HG03066 (cell line): ENCODE results near the gene MYO18A.
"Not testable (repeated sequence)": the region's sequence is repeated elsewhere in the genome, so short reads cannot be mapped to it uniquely, and the experiment has no call there.

Source experiments
- ATAC-seq: cut with Tn5 transposase; IDR thresholded peaks from one replicate; pipeline ENCODE4 v1.9.1; 2021; ENCODE audit warnings: low read depth; ENCODE audit not compliant: unreplicated experiment

MYO18A gene

DNA sequence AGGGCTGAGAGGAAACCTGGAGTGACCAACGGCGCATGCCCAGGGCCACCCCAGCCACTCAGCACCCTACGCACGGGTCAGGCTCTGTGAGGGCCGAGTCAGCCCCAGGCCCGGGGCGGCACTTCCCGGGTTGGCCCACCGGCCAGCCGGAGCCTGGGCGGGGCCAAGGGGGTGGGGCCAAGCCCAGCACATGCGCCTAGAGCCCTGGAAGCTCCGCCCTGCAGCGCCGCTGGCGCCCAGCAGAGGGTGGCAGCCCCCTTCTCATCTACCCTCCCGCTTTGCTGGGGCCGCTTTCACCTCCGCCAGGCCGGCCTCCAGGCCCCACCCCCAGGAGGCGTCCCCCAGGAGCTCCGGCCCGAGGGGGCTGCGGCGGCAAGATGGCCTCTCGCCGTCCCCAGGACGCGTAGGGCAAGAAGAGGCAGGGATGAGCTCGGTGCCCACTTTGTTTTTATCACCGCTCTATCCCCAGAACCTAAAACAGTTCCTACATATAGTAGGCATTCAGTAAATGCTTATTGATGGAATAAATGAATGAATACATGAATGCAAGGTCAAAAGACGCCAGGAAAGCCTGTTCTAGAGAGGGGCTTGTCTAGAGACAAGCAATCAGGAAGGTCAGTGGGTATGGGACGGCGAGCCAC, 31.3 kb downstream of the MYO18A start:
- peak; percentile 74 for ATAC-seq

DNA sequence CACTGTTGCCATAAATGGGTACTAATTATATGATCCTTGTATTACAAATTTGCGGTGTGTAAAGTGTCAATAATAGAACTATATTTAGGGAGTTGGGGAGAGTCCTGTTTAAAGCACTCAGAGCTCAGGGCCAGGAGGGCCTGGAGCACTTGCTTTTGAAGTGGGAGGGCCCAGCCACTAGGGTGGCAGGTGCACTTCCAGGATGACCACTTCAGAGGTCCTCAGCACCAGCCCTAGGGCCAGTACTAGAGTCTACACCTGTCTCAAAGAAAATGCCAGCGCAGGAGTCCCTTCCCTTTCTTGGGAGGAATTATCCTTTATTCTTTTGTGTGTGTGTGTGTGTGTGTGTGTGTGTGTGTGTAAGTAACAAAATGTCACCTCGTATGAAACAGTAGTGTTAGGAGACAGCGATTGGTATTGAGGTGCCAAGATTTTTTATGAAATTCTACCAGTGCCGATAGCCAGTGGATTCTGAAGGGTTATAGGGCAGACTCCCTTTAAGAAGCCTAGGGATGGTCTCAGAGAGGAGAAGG, 31.9 kb downstream of the MYO18A start:
- no peak for ATAC-seq

DNA sequence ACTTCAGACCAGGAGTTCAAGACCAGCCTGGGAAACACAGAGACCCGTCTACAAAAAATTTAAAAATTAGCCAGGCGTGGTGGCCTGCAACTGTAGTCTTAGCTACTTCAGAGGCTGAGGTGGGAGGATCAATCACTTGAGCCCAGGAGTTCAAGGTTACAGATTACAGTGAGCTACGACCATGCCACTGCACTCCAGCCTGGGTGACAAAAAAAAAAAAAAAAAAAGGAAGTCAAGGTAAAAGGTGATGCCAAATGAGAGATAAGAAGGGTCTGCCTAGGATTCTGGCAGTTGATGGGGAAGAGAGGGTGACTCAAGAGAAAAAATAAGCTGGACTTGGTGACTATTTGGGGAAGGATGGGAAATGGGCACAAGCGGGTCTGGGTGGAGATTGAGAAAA, 32.5 kb downstream of the MYO18A start:
- ATAC-seq, result no peak

DNA sequence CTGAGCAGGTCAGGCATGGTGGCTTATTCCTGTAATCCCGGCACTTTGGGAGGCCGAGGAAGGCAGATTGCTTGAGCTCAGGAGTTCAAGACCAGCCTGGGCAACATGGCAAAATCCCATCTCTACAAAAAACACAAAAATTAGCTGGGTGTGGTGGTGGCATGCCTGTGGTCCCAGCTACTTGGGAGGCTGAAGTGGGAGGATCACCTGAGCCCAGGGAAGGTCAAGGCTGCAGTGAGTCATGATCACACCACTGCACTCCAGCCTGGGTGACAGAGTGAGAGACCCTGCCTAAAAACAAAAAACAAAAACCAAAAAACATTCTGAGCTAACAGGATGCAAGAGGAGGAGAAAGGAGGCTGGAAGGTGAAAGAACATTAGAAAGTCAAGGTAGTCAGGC, 33.0 kb downstream of the MYO18A start:
- ATAC-seq, result not testable (repeated sequence)

DNA sequence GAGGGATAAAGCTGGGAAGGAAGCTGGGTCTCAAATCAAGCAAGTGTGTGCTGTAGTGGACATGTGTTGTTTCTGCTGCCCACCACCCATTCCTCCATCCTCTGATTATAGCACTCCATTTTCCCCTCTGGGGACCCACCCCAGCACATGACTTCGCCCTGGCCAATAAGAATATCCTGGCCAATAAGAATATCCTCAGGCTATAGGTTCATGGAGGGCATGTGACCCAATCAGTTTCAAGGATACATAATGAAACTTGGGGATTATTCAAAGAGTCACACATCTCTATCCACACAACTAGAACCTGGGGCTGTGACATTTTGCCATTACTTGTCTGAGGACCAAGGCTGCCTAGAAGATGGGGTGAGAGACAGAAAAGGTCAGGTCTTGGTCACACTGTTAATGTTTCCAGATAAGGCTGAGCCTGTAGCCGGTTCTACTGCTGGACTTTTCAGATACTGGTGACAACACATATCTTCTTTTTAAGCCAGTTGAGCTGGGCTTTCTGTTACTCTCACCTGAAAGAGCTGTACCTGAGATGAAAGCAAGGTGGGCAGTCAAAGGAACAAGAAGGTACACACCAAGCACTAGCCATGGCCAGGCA, 33.7 kb downstream of the MYO18A start:
- ATAC-seq, result no peak

DNA sequence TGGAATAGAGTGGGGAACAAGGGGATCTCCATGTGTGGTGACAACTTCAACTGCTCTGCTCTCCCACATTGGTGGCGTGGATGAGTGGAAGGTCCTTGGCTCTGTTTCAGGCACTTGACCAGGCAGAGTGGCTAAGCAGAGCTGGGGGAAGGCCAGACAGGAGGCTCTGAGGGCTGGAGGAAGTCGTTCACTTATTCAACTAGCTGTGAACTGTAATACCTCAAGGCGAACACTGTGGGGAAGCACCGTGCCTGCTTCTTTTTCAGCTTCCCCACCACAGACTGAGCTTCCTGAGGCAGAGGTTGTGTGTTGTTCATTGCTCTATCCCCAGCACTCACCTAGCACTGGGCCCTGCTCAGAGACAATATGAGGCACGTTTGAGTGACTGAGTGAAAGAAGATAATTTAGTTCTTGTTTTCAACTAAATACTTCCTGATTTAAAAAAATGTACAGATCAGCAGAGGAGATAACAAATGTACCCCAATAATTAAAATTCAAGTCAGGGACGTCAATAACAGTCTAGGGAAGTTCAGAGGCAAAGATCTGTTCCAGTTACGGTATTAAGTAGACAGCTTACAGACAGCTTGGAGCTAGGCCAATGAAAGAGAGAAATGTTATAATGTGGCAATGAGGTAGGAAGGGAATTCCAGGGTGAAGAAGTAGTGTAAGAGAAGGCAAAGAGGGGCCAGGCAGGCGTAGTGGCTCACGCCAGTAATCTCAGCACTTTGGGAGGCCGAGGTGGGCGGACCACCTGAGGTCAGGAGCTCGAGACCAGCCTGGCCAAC, 34.7 kb downstream of the MYO18A start:
- ATAC-seq, result no peak

DNA sequence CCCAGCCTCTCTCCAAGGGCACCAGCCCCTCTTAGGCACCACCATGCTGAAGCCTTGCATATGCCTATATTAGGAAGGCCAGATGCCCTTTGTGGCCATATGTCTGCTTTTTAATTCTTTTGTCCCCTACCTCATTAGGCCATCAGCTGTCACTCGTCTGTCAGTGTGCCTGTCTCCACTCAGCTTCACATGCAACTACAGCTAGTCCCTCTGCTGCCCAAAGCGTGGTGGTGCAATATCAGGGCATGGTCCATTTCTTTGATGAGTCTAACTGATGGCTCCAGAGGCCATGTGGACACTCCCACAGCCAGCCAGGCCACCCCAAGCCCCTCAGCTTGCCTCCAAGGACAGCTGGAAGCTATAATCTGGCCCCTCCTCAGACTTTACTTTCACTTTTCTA, 36.3 kb downstream of the MYO18A start:
- no peak for ATAC-seq

DNA sequence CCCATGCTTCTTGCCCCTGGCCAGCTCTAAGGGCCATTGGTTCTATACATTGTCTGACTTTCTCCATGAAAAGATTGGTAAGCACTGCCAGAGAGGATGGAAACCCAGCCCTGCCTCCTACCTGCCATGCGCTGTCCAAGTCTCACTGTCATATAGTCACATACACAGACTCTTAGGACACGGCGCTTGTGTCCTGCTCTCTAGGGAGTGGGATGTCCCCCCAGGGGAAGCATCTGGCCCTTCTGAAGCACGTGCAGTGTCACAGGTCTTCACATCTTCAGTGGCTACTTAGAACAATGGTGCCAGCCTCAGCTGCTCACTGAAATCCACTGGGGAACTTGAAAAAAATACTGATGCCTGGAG, 38.7 kb downstream of the MYO18A start:
- no peak for ATAC-seq

DNA sequence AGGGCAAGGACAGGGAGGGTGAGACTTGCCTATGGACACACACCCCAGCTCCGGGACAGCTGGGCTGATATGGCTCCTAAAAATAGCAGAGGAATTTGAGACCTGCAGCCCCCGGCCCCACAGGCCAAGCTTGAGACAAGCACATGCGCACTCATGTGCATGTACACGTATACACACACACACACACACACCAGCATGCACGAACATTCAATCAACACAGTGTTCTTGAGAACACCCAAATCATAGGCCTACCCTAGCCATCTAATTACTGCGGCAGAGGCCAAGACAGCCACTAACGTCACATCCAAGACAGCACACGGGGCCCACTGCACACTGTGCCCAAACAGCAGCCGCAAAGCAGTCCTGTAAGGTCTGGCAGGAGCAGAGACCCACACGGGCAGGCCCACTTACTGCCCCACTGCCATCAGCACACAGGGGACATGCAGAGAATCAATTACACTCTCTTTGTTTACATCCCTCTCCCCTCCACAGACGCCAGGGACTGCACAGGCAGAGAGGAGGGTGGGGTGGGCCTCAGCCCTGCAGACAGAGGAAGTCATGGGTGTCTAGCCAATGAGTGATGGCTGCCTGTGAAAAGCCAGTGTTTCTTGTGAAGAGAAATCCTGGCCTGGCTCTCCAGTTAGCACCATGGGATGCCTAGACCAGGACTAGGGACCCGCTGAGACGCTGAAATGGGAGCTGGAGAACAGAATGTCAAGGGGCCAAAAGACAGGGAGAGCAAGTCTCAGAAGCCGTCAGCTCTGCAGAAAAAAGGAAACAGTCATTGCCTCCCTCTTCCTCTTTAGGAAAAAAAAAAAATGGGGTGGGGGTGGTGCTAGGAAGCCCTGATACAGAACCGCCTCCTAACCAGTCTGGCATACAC, 39.3 kb downstream of the MYO18A start:
- no peak for ATAC-seq

DNA sequence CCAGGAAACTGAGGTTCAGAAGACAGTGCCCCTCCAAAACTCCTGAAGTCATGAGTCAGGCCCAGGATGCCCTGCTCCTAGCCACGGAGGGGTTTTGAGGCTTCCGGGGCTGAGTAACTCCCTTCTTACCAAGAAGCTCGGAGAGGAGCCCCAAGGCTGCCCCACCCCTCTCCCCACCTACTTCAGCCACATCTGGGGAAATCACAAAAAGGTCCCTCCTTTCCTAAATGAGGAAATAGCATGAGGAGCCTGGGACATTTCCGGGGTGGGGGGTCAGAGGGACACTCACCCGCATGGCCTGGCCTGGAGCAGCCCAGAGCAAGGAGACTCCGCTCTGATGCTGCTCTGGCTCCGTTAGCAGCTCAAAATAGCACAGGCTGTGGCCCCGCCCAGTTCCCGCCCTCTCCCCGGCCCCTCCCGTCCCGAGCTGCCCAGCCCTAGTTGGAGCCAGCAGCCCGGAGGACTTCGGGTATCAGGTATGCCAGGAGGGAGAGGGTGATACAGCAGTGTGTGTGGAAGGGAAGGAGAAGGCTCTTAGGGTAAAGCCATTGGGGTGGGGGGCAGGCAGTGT, 40.1 kb downstream of the MYO18A start:
- peak; percentile 53 for ATAC-seq

DNA sequence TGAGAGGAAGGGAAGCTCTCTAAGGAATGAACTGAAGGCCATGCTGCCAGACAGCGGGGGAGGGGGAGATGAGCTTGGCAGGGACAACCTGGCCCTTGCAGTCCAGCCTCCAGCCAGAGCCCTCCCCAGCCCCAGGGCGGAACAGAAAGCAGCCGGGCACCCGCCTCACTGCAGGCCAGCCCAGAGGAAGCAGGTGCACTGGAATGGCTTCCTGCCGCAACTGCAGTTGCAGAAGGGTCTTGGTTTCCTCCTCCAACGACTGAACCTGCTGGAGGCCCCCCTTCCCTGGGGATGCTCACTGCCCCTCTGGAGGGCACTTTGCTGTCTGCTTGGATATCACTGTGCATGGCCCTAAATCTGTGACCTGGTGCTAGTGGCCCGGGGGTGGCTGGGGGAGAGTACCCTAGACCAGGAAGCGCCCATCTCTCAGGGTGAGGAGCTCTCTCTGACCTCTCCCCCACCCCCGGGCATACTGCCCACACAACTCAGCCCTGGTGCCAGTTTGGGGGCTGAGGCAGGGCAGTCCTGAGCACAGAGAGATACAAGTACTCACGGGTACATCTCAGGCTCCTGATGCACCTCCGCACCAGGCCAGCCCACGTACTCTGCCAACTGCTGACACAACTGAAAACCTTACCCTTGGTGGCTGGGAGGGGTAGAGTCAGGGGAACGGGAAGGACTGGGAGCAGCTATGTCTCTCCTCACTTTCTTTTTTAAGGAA, 41.1 kb downstream of the MYO18A start:
- ATAC-seq, result peak; percentile 35

DNA sequence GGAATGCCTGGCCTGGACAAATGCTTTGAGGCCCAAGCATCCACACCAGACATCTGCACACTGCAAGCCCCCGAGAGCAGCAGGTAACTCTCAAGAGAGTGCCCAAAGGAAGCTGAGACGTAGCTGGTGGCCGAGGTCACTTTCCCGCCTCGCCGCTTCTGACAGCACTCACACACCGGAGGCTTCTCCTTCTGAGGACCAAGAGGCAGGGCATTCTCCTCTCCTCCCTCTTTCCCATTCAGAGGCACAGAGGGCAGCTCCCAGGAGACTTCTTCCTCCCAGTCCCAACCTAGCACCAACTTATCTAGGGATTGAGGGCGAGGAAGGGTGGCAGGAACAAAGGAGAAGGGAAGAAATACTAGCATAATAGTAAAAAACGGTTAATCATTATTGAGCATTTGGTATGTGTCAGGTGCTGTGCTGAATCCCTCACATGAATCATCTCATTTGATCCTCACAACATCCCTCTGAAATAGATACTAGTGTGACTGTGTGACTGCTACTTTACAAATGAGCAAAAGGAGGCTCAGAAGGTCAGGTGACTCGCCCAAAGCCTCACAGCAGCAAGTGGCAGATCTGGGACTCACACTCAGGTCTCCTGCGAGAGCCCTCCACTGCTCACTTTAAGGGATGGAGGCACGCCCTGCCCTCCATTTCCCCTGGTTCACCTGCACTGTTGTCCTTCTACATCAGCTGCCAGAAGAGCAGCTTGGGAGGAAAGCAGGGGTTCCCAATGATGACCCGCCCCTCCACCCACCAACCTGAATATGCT, 41.8 kb downstream of the MYO18A start:
- ATAC-seq, result no peak

DNA sequence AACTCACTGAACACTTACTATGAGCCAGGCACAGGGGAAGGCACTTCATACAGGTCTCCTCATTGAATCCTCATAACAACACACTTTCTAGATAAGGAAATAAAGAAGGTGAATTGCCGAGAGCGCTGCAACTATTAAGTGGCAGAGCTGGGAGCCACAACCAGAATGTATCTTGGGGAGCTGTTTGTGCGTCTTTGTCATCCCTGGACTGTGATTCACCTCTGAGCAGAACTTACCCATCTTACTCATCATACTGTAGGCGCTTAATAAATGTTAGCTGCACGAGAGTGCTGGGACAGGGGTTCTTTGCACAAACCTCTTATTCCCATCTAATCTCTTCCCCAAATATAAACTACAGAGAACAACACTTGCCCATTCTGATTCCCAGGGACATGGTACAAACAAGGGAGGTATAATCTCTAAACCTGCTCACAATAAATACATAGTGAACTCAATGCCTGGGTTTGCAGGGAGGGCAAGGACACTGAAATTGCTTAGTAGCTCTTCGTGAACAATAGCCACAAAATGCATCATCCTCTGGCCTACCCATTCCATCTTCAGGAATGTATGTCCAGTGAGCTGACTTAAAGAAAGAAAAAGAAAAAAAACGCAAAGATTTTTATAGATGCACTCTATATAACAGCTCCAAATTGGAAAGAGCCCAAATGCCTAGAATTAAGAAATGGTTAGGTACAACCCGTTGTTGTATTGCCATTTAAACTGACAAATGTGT, 43.0 kb downstream of the MYO18A start:
- no peak for ATAC-seq

DNA sequence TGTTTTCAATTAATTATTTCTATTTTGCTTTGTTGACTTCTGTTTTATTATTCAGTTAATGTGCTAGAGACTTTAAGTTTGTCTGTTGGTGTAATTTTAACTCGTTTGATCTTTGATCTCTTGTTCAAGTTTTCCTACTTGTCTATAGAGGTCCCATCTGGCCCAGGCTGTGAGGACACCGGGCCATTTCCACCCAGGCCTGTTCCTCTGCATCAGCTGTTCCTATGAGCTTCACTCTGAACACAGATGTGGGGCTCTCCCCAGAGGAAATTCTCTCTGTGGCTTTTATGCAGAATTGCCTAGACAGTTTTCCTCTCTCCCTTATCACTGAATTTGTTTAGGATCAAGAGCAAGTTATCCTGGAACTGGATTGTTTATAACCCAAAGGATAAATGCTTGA, 44.7 kb downstream of the MYO18A start:
- no peak for ATAC-seq

DNA sequence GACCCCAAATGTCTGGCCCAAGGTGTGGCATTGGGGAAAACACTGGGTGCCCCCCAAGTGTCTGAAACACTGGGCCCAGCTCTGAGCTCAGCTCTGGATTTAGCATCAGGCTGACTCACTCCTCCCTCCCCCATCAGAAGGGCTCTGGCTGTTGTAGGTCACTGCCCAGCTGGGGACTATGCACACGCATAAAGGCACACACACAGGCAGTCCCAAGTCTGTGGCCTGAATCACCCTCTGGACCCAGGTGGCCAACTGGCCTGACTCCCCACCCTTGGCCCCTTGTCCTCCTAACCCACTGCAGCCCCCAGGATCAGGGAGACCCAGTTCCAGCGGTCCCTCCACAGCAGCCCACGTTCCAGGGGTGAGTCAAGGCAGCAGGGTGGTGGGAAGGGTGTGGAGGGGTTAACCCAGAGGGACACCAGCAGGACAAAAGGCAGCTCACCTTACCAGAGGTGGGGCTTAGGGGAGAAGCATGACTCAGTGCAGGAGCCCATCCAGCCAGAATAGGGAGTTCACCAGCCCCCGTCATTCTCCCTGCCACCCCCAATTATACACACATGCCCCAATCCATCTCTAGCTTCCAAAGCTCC, 47.0 kb downstream of the MYO18A start:
- no peak for ATAC-seq

DNA sequence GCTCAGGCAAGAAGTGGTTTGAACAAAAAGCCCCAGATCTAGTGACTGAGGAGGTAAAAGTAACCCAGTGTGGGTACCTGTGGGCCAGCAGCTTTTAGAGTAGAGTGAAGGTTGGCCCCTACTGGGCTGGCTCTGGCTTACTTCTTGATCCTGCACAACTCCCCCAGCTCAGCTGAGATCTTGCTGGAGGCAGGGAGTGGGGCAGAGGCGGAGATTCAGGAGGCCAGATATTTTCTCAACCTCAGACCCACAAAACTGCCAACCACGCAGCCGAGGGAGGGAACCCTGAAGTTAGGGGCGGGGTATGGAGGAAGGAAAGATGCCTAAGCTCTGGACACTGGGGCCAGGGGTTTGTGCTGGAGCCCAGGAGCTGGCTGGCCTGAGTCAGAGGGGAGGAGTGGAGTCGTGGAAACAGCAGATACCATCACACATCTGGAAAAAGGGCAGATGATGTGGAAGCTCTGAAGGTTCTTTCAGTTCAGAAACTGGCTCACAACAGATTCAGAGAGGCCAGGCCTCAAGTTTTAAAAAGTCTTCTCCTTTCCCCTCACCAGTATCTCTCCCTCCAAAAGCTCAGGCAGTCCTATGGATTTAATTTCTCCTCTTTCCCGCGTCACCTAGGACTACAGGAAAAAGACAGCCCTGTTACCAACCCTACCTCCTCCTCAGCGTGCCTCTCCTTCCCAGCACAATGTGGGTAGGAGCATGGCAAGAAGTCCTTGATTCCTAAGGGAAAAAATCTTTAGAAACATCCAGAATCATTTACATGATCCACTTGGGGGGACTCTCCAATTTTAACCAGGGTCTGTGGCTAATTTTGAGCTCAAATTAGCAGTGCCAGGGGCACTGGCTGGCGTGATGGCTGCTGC, 48.1 kb downstream of the MYO18A start:
- no peak for ATAC-seq

DNA sequence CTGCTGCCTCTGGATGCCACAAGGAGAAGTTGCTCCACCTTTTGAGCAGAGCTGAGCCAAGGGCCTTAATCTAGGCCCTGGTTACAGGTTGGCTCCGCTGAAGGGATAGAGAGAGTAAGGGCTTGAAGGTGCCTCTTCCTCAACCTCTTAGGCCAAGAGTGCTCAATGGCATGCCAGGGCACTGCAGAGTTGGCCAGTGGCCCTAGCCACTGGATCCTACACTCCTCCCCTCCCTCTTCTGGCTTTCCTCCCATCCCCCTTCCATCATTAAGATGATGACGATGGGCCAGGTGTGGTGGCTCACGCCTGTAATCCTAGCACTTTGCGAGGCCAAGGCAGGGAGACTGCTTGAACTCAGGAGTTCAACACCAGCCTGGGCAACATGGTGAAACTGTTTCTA, 50.5 kb downstream of the MYO18A start:
- ATAC-seq, result no peak
